K562 (cell line): ENCODE data around the gene HIF1AN. TPM values are rescaled to one million over a fixed set of nuclear protein-coding genes. Genes with fewer than 3 reads are reported as not detected.
A peak's percentile ranks its signal among the peaks of the same experiment; 100 is the strongest.

Experiments
- ETV5 ChIP-seq: sonication (generic); formaldehyde crosslinking; IDR thresholded peaks from 2 replicates; pipeline ENCODE4 v1.4.0; 2020; ENCODE audit warnings: low read depth, mild to moderate bottlenecking, missing genetic modification reagents
- FOS ChIP-seq: IDR thresholded peaks from 3 replicates; pipeline ENCODE4 v1.6.1; 2011; ENCODE audit not compliant: insufficient read length; ENCODE audit errors: extremely low read depth
- HDAC8 ChIP-seq: fragments of 450-650 bp; IDR thresholded peaks from 2 replicates; pipeline ENCODE4 v1.6.1; 2016; ENCODE audit warnings: mild to moderate bottlenecking, missing genetic modification characterization, moderate library complexity, missing compliant biosample characterization
- MCM7 ChIP-seq, 2 experiments: fragments of 450-650 bp; IDR thresholded peaks; 2 replicates each; pipeline ENCODE4 v1.6.1; 2016 to 2018
- NCOA1 ChIP-seq: fragments of 450-650 bp; IDR thresholded peaks from 2 replicates; pipeline ENCODE4 v1.6.1; 2016; ENCODE audit warnings: low read depth
- SMARCA4 ChIP-seq: fragments of 450-650 bp; IDR thresholded peaks from 2 replicates; pipeline ENCODE4 v1.6.1; 2016
- TAF15 ChIP-seq: fragments of 200-400 bp; formaldehyde crosslinking; IDR thresholded peaks from 2 replicates; pipeline ENCODE4 v1.6.1; 2017; ENCODE audit warnings: mild to moderate bottlenecking, low read depth, low read length, moderate library complexity
- TARDBP ChIP-seq: fragments of 450-650 bp; IDR thresholded peaks from 2 replicates; pipeline ENCODE4 v1.6.1; 2016
- ZNF274 ChIP-seq: IDR thresholded peaks from 2 replicates; pipeline ENCODE4 v1.6.1; 2011; ENCODE audit warnings: low read depth, mild to moderate bottlenecking, low read length, moderate library complexity, borderline replicate concordance
- ZNF436 ChIP-seq: fragments of 250-450, 450-650 bp; sonication (Bioruptor Pico); formaldehyde crosslinking; IDR thresholded peaks from 2 replicates; pipeline ENCODE4 v1.7.0; 2020; ENCODE audit warnings: mild to moderate bottlenecking
- ZNF507 ChIP-seq: conservative IDR thresholded peaks from 2 replicates; pipeline ENCODE4 v1.6.1; 2017; ENCODE audit warnings: missing genetic modification characterization, missing compliant biosample characterization
- polyA plus RNA-seq, 8 experiments: library from polyadenylated mRNA; depleted of rRNA in 4 of 8; stranded (reverse) in 5 of 8; unstranded in 3 of 8; fragments of >200 nt; fragmentation: Nextera tagmentation in 2 of 8; fragmentation: Illumina TruSeq in 1 of 8; extraction: Ambion mirVana in 2 of 8; extraction: Trizol in 1 of 8; gene quantifications; 2 replicates each; pipeline versions ENCODE4 v1.2.1 to v1.2.3, GENCODE V29; 2011 to 2014; ENCODE audit warnings: inconsistent platforms in 1 of 8, missing spikeins in 1 of 8
- total RNA-seq, 7 experiments: library from RNA; depleted of rRNA in 6 of 7; stranded (reverse); fragments of >200 nt in 6 of 7; fragmentation: Illumina TruSeq in 2 of 7; extraction: Trizol in 2 of 7; gene quantifications; 2 replicates each; pipeline versions ENCODE4 v1.2.1 to v1.2.3, GENCODE V29; 2011 to 2021; ENCODE audit warnings: low replicate concordance in 1 of 7
- TF ChIP-seq, protein P1 (sequence below): sonication (generic); formaldehyde crosslinking; IDR thresholded peaks from 2 replicates; pipeline ENCODE4 v1.8.1; 2023; ENCODE audit warnings: mild to moderate bottlenecking, missing genetic modification reagents
- TF ChIP-seq, protein P2 (sequence below): fragments of 250-450 bp; sonication (Bioruptor Pico); IDR thresholded peaks from 2 replicates; pipeline ENCODE4 v1.5.0; 2021; ENCODE audit warnings: mild to moderate bottlenecking, moderate library complexity
- TF ChIP-seq, protein P3 (sequence below): sonication (generic); formaldehyde crosslinking; IDR thresholded peaks from 2 replicates; pipeline ENCODE4 v1.8.0; 2022; ENCODE audit warnings: mild to moderate bottlenecking, missing genetic modification reagents
- TF ChIP-seq, protein P4 (sequence below): sonication (generic); formaldehyde crosslinking; IDR thresholded peaks from 2 replicates; pipeline ENCODE4 v1.8.1; 2022; ENCODE audit warnings: missing genetic modification reagents
- TF ChIP-seq, protein P5 (sequence below): sonication (generic); formaldehyde crosslinking; IDR thresholded peaks from 2 replicates; pipeline ENCODE4 v1.9.0; 2022; ENCODE audit warnings: mild to moderate bottlenecking, missing genetic modification reagents
- TF ChIP-seq, protein P6 (sequence below): fragments of 200-800 bp; sonication (Bioruptor generic); IDR thresholded peaks from 2 replicates; pipeline ENCODE4 v1.6.1; 2017; ENCODE audit warnings: missing genetic modification characterization, missing compliant biosample characterization
- TF ChIP-seq, protein P7 (sequence below): fragments of 250-450 bp; sonication (Bioruptor Pico); IDR thresholded peaks from 2 replicates; pipeline ENCODE4 v1.6.1; 2021; ENCODE audit warnings: mild to moderate bottlenecking

The HIF1AN gene
- total and polyA plus RNA-seq, 9 of the 15 experiments (the other 6 are each of a cell fraction or from before 2014, with no cell fraction given), result 1.2 to 16.8 (median 6.9) TPM

DNA sequence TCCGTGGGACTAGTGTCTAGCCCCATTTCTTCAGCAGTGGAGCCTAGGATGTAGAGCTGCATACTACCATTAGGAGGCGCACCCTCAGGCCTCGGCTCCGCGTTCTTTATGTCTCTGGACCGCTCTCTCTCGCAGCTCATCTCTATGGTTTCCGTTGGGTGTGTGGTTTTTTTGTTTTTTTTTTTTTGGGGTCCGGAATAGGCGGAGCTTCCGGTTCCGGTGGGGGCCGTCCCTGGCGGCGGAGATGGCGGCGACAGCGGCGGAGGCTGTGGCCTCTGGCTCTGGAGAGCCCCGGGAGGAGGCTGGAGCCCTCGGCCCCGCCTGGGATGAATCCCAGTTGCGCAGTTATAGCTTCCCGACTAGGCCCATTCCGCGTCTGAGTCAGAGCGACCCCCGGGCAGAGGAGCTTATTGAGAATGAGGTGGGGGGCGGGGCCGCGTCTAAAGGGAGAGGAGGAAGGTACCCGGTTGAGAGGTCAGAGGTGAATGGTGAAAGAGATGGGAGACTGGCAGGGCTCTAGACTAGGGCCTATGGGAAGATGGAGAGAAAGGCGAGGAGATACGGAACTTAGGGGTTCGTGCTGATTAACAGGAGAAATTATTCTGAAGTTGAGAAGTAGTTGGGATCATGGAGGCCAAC lies at the start of gene HIF1AN (continued):
- TF ChIP-seq, protein P1, sequence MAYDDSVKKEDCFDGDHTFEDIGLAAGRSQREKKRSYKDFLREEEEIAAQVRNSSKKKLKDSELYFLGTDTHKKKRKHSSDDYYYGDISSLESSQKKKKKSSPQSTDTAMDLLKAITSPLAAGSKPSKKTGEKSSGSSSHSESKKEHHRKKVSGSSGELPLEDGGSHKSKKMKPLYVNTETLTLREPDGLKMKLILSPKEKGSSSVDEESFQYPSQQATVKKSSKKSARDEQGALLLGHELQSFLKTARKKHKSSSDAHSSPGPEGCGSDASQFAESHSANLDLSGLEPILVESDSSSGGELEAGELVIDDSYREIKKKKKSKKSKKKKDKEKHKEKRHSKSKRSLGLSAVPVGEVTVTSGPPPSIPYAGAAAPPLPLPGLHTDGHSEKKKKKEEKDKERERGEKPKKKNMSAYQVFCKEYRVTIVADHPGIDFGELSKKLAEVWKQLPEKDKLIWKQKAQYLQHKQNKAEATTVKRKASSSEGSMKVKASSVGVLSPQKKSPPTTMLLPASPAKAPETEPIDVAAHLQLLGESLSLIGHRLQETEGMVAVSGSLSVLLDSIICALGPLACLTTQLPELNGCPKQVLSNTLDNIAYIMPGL (CRISPR knock-in tag), result no peak
- TF ChIP-seq ETV5 (CRISPR knock-in tag), result peak; percentile 77
- TF ChIP-seq, protein P2, sequence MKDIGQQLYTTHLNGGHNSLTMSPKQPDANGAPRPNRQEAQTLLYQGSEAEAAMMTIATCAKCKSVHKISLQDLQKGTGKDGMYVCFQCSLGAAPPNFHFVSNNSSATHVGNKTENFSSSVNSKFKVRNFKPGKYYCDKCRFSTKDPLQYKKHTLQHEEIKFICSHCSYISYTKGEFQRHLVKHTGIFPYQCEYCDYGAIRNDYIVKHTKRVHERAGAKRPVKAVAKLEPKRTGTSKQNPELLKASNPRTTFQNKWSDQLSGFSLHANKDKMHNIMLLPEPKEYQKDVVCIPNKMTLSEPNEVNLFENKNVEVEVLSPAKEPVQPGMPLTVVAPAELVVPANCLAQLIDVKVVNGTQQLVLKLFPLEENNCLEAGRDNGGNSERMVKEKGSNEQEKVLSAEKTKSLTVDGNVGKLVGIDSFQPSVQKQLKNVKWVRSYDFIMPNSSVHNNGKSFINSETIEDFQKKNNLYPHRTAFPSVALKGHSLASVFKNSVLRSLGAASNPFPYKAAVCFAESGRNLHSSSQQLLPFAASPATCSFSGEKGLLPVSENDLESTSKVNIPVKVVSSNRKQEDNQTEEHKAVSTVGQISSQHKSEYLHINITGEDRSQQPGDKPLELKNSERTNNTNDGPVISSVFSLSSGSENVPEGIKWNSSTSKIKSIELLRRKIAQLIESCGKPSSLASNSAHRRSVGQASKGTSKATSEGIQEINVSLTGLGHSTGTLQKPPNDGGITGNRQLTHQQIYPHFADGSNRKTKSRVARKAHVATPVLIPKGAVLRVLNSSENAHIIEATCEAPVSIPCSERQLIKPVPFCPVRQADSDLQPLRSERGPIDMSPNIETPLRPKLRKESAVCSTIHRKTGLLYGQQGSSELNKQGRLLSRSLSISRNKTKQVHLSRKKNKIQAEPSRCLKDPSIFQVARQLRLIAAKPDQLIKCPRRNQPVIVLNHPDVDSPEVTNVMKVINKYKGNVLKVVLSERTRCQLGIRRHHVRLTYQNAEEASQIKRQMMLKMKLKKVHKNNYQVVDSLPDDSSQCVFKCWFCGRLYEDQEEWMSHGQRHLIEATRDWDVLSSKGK (CRISPR knock-in tag), result no peak
- TF ChIP-seq, protein P3, sequence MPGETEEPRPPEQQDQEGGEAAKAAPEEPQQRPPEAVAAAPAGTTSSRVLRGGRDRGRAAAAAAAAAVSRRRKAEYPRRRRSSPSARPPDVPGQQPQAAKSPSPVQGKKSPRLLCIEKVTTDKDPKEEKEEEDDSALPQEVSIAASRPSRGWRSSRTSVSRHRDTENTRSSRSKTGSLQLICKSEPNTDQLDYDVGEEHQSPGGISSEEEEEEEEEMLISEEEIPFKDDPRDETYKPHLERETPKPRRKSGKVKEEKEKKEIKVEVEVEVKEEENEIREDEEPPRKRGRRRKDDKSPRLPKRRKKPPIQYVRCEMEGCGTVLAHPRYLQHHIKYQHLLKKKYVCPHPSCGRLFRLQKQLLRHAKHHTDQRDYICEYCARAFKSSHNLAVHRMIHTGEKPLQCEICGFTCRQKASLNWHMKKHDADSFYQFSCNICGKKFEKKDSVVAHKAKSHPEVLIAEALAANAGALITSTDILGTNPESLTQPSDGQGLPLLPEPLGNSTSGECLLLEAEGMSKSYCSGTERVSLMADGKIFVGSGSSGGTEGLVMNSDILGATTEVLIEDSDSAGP (CRISPR knock-in tag), result no peak
- peak; percentile 48; the same call in 1 of the 2 replicates for TF ChIP-seq NCOA1
- TF ChIP-seq HDAC8, result no peak
- no peak for TF ChIP-seq TAF15
- TF ChIP-seq ZNF507 (tag), result no peak
- TF ChIP-seq FOS, result no peak
- TF ChIP-seq TARDBP, result no peak
- no peak for TF ChIP-seq MCM7 (IDR thresholded peaks at IDR 0.05)
- no peak for TF ChIP-seq ZNF274
- TF ChIP-seq, protein P4, sequence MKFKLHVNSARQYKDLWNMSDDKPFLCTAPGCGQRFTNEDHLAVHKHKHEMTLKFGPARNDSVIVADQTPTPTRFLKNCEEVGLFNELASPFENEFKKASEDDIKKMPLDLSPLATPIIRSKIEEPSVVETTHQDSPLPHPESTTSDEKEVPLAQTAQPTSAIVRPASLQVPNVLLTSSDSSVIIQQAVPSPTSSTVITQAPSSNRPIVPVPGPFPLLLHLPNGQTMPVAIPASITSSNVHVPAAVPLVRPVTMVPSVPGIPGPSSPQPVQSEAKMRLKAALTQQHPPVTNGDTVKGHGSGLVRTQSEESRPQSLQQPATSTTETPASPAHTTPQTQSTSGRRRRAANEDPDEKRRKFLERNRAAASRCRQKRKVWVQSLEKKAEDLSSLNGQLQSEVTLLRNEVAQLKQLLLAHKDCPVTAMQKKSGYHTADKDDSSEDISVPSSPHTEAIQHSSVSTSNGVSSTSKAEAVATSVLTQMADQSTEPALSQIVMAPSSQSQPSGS, result no peak
- no peak for TF ChIP-seq ZNF436
- TF ChIP-seq, protein P5, sequence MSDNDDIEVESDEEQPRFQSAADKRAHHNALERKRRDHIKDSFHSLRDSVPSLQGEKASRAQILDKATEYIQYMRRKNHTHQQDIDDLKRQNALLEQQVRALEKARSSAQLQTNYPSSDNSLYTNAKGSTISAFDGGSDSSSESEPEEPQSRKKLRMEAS (CRISPR knock-in tag), result no peak
- TF ChIP-seq, protein P6, sequence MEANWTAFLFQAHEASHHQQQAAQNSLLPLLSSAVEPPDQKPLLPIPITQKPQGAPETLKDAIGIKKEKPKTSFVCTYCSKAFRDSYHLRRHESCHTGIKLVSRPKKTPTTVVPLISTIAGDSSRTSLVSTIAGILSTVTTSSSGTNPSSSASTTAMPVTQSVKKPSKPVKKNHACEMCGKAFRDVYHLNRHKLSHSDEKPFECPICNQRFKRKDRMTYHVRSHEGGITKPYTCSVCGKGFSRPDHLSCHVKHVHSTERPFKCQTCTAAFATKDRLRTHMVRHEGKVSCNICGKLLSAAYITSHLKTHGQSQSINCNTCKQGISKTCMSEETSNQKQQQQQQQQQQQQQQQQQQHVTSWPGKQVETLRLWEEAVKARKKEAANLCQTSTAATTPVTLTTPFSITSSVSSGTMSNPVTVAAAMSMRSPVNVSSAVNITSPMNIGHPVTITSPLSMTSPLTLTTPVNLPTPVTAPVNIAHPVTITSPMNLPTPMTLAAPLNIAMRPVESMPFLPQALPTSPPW, result peak; percentile 64
- TF ChIP-seq, protein P7, sequence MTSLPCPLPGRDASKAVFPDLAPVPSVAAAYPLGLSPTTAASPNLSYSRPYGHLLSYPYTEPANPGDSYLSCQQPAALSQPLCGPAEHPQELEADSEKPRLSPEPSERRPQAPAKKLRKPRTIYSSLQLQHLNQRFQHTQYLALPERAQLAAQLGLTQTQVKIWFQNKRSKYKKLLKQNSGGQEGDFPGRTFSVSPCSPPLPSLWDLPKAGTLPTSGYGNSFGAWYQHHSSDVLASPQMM, result no peak
- TF ChIP-seq SMARCA4, result no peak
